Stimulated activated CD8-positive, alpha-beta memory T cell treated with anti-CD3 and anti-CD28 coated beads, Interleukin-4, amount 100 ng/mL, for 48 hours (primary cell): Measurements from ENCODE around the gene SUN5.
"Not testable (repeated sequence)": the region's sequence is repeated elsewhere in the genome, so short reads cannot be mapped to it uniquely, and the experiment has no call there.

Source experiments
- DNase-seq: peaks from one replicate; pipeline ENCODE4 v3.0.0-alpha.2; 2020

Gene SUN5, protein sequence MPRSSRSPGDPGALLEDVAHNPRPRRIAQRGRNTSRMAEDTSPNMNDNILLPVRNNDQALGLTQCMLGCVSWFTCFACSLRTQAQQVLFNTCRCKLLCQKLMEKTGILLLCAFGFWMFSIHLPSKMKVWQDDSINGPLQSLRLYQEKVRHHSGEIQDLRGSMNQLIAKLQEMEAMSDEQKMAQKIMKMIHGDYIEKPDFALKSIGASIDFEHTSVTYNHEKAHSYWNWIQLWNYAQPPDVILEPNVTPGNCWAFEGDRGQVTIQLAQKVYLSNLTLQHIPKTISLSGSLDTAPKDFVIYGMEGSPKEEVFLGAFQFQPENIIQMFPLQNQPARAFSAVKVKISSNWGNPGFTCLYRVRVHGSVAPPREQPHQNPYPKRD

DNA sequence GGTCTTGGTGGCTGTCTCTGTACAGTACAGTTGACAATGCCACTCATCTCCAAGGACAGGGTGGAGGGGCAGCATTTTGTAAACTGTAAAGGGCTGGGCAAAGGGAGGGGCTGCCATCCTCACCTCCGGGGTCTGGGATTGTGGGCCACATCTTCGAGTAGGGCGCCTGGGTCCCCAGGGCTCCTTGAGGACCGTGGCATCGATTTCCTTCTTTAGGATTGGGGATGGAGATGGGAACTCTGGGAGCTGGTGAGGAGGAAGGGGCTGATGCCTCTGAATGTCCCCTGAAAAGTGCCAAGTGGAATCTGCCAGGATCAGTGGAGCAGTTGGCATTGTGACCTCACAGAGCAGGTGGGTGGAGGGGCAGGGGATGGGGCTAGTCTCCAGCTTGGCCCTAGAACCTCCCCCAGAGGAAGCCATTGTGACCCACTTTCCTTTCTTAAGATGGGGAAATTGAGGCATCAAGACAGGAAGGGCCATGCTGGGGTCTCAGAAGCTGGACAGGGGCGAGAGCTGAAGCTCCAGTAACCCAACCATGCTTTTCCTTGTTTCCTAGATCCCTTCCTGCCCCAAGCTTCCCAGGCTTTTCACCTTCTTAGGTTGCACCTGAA, at the start of gene SUN5:
TSS of gene SUN5 (minus strand) at position 293 of the 611 bp plus-strand sequence. CDS start at position 200, 93 bp downstream.
- DNase-seq: no peak

DNA sequence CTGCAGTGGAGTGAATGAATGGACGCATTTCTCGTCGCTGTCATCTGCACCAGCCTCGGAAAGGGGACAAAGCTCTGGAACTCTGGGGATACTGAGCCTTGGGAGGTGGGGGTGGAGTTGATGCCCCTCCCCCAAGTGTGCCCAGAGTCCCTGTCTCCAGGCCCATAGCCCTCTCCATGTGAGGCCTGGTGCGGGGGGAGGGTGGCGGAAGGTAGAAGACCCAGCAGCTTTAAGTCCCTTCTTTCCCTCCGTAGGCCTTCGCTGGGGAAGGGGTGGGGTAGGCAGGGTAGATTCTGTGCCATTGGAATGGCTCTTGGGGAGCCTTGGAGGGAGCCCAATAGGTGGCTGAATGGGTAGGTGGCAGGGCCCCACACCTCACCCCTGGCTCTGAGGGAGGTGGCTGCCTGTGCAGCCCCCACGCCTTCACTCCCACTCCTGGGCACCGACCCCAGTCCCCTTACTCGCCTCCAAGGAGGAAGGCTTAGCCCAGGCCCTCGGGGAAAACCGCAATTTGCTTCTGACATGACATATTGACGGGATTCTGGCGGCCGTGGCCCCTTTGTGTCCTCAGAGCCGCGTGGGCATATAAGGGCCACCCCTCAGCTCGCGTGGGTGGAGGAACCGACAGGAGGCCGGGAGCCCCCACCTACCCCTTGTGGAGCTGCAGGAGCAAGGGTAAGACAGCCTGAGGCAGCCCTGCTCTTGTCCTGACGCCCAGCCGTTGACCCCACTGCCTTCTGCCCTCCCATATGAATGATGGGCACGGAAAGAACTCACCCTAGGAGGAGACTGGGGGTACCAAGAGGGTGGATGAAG, 49.3 kb upstream of the SUN5 start, which contains the start of gene BPIFB3:
TSS of gene BPIFB3 (plus strand) at position 613 of the 816 bp plus-strand sequence. CDS start 1,533 bp downstream, outside the sequence.
- DNase-seq: no peak

DNA sequence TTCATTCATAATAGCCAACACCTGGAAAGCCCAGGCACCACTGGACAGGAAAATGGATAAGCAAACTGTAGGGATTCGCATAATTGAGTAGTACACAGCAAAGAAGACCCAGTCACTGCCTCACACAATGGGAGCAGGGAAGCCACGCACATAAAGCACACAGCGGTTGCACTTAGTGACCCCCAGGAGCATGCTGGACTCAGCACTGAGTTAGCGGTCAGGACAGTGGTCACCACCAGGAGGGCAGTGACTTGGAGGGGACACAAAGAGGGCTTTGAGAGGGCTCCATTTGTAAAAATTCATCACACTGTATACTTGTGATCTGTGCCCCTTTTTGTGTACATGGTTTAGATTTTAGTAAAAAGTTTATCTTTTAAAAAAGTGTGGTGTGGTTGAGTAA, 47.1 kb upstream of the SUN5 start:
- no peak for DNase-seq

DNA sequence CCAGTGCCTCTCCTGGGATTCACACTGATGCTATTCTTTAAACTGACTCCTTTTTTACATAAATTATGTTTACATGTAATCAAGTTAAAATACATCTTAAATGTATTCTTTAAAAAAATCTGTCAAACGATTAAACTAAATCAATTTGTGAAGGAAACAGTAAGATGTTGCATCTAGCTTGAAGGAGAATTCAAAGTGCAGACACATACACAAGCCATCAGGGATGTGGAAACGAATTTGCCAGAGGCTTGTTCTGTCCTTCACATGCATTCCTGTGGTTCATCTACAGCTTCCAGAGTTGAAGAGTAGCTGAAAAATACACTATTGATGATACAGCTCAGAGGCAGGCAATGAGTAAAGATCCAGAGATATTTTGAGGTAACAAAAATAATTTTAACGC, 42.2 kb upstream of the SUN5 start:
- no peak for DNase-seq

DNA sequence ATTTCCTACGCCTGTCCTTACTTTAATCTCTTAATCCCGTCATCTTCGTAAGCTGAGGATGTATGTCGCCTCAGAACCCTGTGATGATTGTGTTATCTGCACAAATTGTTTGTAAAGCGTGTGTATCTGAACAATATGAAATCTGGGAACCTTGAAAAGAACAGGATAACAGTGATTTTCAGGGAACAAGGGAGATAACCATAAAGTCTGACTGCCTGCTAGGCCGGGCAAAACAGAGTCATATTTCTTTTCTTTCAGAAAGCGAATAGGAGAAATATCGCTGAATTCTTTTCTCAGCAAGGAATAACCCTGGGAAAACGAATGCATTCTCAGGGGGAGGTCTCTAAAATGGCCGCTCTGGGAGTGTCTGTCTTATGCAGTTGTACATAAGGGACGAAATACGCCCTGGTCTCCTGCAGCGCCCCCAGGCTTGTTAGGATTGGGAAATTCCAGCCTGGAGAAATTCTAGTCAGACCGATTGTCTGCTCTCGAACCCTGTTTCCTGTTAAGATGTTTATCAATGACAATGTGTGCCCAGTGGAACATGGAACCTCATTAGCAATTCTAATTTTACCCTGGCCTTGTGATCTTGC, 41.0 kb upstream of the SUN5 start:
- DNase-seq: not testable (repeated sequence)

DNA sequence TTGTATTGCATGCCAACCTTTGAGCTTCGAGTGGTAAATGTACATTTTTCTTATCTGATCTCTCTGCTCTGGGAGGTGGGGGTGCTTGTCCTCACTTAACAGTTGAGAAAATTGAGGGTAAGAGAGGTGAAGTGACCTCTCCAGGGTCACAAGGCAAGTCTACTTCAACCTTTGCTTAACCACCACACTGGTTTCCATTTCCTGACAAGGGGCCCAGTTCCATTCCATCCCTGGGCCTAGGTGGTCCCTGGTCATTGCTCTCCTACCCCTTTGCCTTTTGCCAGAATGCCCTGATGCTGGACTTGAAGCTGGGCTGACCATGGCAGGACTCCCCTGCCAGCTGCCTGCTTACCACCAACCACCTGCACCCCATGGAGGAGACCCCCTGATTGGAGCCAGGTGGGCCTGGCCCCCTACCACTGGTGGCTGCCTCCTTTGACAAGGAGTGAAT, 39.5 kb upstream of the SUN5 start:
- DNase-seq: no peak

DNA sequence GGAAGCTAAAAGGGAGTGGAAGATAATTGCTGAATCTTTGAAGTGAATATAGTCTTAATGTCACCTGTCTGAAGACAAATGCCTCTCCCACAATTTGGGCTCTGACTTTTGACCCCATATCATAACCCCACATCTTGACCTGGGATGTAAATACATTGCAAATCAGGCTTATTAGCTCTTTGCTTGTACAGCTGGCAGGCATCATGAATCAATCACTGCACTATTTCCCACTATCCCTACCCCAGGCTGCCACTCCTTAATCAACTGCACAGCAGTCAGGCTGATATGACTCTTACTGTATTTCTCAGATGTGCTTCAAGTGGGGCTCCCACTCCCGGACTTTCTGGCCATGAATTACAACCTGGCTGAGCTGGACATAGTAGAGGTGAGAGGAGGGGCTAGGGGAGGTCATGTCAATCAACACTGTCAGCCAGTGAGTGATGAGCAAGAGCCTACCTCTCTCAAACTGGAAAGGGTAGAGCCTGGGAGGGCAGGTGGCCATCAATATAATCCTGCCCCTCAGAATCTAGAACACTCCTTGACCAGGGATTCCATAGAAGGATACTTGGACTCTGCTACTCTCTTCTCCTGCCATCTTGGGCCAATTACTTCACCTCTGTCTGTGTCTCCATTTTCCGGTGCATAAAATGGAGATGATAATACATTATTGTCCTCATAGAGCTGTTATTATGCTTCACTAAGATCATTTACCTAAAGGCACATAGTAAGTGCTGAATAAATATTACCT, 38.9 kb upstream of the SUN5 start:
- DNase-seq: no peak

DNA sequence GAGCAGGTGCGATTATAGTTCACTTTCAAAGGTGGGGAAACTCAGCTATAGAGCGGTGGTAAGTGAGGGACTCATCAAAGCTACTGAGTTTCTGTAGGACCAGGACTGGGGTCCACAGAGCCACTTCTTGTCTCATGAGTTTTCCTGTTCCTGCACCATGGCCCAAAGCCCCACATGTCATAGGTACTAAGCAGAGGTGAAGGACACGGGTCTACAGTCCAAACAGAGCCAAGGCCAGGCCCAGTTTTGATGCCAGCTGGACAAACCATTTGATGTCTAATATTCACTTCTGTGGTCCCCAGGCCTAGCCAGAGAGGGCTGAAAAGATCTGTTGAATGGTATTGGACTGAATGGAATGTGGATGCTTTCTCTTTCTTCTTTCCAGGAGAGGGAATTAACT, 38.2 kb upstream of the SUN5 start:
- DNase-seq: no peak

DNA sequence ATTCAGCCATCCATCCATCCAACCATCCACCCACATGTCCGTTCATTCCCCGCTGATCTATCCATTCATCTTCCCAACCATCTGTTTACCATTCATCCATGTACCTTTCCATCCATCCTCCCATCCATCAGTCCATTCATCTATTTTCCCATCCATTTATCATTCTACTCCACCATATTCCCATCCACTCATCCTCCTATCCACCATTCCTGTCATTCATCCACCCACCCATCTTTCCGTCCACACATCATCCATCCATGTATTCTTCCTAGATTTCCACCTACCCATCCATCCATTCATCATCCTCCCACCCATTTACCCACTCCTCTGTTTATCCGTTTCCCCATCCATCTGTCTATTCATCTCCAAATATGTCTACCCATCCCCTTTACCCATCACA, 34.0 kb upstream of the SUN5 start:
- no peak for DNase-seq

DNA sequence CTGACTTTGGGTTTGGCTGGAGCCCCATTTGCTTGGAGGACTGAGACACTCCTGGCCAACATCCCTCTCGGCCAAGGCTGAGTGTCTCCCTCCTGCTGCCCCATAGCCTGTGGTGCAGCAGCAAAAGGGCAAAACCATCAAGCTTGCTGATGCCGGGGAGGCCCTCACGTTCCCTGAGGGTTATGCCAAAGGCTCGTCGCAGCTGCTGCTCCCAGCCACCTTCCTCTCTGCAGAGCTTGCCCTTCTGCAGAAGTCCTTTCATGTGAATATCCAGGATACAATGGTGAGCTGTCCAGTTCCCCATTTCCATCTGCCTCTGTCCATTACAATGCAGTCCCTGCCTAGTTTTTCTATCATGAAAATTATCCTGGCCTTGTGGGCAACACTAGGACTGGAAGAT, 33.2 kb upstream of the SUN5 start:
- DNase-seq: no peak

DNA sequence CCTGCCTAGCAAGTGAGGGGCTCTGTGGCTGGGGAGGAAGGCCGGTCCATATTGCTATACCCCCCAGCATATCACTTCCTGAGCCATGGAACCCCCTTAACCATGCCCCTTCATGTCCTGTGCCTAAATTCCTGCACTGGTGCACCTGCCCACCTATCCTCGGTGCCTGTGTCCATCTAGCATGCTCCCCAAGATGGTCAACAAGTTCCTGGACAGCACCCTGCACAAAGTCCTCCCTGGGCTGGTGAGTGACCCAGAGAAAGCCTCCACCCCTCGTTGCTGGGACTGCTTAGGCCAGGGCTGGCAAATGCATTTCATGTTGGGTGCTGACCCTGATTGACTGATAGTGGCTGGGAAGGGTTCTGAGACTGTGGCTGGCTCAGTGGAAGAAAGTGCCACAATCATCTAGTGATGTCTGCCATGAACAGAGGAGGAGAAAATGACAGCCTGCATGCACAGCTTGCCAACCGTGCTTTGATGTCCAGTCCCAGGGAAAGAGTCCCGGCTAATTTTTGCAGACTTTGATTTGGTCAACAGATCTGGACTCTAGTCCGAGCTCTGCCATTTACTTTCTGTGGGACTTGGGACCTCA, 30.8 kb upstream of the SUN5 start:
- no peak for DNase-seq

DNA sequence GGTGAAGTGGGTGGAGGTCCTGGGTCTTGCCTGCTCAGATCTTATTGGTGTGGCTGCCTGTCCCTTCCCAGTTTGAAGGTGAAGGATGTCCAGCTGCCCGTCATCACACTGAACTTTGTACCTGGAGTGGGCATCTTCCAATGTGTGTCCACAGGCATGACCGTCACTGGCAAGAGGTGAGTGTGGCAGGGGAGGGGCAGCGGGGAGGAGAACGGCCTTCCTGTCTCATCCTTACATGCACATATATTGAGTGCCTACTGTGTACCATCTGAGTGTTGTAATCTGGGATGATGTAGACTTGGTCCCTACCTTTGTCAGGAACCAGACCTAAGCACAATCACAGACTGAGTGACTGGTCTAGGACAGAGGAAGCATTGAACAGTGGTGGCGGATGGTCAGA, 29.9 kb upstream of the SUN5 start:
- no peak for DNase-seq

DNA sequence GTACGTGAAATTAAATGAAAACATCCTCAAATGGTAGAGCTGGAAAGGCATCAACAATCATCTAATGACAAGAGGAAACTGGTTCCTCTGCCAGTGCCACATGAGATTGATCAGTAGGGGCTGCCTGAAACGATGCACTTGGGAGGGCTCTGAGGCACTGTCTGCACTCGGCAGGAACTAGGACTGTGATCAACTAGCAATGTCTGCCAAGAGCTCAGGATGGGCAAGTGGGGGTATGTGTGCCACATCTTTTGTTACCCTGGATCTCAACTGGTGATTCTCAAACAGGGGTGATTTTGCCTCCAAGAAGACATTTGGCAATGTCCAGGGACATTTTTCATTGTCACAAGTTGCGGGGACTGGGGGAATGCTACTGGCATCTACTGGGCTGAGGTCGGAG, 29.1 kb upstream of the SUN5 start:
- no peak for DNase-seq

DNA sequence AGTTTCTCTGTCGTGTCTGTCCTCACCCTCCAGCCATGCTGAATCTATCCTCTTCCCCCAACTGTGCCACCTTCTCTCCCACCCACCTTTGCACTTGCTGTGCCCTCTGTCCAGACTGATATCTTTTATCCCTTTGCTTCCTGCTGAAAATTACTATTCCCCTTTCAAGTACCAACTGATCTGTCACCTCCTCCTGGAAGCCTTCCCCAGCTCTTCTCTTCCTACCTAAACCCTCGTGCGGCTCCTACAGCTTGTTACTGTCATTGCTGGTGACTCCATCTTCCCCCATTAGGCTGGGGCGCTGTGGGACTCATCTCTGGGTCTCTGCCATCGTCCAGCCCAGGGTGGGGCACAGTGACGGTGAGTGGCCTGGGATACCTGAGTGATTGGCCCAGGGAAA, 28.3 kb upstream of the SUN5 start:
- DNase-seq: no peak

DNA sequence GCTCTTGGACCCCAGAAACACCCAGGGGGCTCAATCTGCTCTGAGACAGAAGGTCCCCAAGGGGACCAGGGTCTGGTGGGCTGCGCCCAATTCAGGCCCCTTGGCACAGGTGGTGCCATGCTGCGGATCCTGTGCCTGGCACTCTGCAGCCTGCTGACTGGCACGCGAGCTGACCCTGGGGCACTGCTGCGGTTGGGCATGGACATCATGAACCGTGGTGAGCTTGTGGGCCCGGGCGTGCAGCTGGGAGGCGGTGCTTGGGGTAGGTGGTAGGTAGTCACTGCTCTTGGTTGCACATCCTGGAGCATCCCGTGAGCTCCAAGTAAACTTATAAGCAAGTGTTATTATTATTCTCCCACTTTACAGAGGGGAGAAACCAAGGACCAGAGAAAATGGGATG, 27.3 kb upstream of the SUN5 start, which contains the start of gene BPIFB6:
TSS of gene BPIFB6 (plus strand) at position 118 of the 400 bp plus-strand sequence. CDS start at position 118, 0 bp downstream.
- DNase-seq: no peak

DNA sequence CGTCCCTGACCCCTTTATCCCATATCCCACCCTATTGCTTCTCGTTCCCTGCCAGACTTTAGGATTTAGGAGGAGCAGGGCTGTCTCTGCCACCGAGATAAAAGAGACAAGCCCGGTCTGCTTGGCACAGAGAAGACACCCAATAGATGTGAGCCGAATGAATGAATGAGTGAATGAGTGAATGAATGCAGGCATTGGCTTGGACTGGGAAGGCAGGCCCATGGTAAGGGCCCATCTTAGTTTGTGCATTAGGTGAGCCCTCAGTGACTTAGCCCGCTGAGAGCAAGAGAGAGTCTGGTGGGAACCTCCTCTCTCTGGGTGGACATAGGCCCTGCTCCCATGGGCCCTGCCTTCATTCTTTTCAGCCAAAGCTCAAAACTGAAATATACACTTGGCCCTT, 26.3 kb upstream of the SUN5 start:
- no peak for DNase-seq

DNA sequence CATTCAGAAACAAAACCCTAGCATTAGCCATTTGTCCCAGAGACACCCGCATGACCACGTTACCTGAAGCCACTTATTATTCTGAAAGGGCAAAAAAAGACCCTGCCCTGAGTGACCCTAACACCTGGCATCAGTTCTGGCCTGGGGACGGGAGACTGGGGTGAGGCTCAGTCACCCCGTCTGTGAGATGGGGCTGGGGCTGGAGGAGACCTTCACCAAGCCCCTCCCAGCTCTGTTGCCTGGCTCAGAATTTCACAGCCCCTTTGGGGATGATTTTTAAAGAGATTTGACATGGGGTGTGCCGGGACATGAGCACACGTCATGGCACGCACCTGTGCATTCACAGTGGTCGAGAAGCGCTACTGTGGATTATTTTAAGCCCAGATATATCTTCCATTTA, 25.8 kb upstream of the SUN5 start:
- DNase-seq: no peak

DNA sequence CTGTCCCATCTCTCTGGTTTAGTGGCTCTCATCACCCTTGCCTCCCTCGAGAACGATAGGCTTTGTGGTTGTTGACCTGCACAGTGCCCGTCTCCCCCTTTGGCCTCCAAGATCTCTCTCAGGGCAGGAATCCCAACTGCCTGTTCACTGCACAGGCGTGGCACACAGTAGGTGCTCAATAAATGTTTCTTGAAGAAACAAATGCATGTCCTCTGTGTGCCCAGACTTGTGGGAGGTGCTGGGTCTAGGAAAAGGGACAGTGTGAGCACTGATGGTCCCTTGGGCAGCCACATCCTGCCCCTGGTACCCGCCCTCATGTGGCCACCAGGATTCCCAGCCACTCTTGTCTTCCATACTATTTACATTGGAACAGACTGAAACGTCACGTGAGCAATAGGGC, 24.6 kb upstream of the SUN5 start:
- no peak for DNase-seq

DNA sequence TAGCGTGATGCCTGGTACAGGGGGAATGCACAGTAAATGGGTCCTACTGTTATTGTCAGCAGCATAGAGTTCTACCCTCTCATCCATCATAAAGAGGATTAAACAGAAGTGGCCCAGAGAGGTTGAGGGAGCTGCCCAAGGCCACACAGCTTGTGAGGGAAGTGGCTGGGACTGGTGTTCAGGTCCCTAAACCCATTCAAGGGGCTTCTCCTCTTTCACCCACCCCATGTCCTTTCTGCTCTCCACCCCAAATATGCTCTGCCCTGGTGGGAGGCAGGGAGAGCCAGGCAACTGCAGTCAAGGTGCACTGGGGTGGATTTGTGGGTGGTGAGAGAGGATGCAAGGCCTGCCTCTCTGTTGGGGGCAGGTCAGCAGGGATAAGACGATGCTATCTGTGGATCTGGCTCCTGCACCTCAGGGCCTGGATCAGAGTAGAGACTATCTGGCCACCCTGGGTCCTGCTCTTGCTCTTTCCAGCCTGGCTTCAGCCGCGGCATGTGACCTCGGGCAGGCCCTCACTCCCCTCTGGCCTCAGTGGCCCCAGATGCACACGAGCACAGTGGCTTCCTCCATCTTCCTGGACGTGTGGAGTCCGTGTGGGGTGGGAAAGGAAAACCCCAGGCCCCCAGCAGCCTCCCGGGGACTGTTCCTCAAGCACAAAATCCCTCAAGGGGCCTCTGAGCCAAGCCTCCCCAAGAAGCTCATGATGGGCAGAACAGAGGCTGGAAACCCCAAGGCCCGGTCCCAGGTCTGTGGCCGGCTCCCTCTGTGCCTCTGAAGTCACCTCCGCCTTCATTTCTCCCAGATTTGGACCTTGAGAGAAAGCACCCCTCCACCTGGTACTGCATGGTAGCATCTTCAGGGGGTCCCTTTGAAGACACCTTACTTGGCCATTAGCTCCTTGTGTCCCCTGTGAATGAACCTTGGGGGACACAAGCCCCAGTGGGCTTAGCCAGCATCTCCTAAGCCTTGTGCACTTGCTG, 23.8 kb upstream of the SUN5 start:
- DNase-seq: no peak
